Mammary epithelial cell (primary cell): ENCODE data around the gene ADK.

Experiments used
- EZH2 ChIP-seq: IDR thresholded peaks from 2 replicates; pipeline ENCODE4 v1.6.1; 2012; ENCODE audit warnings: low read length, inconsistent platforms, borderline replicate concordance
- TF ChIP-seq, protein P1 (sequence below), 2 donors: IDR thresholded peaks in 1 of 2; conservative IDR thresholded peaks in 1 of 2; 2 replicates each; pipeline ENCODE4 v1.5.1; 2011 to 2012; ENCODE audit warnings: inconsistent platforms in 2 of 2, low read length in 2 of 2, mild to moderate bottlenecking in 2 of 2, control low read depth in 1 of 2, low read depth in 1 of 2; ENCODE audit not compliant: insufficient read depth in 1 of 2; ENCODE audit errors: extremely low read depth in 1 of 2

DNA sequence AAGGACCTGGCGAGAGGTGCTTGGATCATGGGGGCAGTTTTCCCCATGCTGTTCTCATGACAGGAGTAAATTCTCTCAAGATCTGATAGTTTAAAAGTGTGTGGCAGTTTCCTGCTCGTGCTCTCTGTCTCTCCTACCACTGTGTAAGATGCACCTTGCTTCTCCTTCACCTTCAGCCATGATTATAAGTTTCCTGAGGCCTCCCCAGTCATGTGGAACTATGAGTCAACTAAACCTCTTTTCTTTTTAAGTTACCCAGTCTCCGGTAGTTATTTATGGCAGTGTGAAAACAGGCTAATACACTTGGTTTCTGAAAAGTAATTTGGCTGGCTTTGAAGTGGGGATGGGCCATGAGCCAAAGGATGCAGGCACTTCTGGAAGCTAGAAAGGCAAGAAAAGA is 407.4 kb downstream of the ADK start:
- TF ChIP-seq, protein P1, sequence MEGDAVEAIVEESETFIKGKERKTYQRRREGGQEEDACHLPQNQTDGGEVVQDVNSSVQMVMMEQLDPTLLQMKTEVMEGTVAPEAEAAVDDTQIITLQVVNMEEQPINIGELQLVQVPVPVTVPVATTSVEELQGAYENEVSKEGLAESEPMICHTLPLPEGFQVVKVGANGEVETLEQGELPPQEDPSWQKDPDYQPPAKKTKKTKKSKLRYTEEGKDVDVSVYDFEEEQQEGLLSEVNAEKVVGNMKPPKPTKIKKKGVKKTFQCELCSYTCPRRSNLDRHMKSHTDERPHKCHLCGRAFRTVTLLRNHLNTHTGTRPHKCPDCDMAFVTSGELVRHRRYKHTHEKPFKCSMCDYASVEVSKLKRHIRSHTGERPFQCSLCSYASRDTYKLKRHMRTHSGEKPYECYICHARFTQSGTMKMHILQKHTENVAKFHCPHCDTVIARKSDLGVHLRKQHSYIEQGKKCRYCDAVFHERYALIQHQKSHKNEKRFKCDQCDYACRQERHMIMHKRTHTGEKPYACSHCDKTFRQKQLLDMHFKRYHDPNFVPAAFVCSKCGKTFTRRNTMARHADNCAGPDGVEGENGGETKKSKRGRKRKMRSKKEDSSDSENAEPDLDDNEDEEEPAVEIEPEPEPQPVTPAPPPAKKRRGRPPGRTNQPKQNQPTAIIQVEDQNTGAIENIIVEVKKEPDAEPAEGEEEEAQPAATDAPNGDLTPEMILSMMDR (conservative IDR thresholded peaks at IDR 0.05 in 1 of 2, IDR thresholded peaks at IDR 0.05 in 1 of 2; ENCODE audit: extremely low read depth in 1 of 2, insufficient read depth in 1 of 2, low read depth in 1 of 2, low read length in 2 of 2): no peak
- no peak for TF ChIP-seq EZH2
